Right atrium auricular region (tissue), 2 donors: ENCODE measurements around the gene MINAR1. TPM values are rescaled to one million over a fixed set of nuclear protein-coding genes. Genes with fewer than 3 reads are reported as not detected.

Source experiments
- DNase-seq: peaks from one replicate; pipeline ENCODE4 v3.0.0-alpha.2; 2019; ENCODE audit warnings: low spot score
- H3K27ac ChIP-seq, 2 donors: fragments of 200-600 bp; sonication (generic); 1 replicate in 1 of 2; 2 replicates in 1 of 2; pipeline ENCODE4 v1.5.1; 2016 to 2019
- H3K27me3 ChIP-seq, 2 donors: fragments of 200-600 bp; sonication (generic); one replicate each; pipeline versions ENCODE4 v1.5.1 to v1.6.0; 2017 to 2019
- H3K36me3 ChIP-seq: fragments of 200-600 bp; sonication (generic); one replicate; pipeline ENCODE4 v1.5.1; 2016
- H3K4me1 ChIP-seq, 2 donors: fragments of 200-600 bp; sonication (generic); one replicate each; pipeline versions ENCODE4 v1.5.1 to v1.6.0; 2017 to 2019
- H3K4me3 ChIP-seq, 2 donors: fragments of 200-600 bp; sonication (generic); 1 replicate in 1 of 2; 2 replicates in 1 of 2; pipeline ENCODE4 v1.5.1; 2017 to 2019; ENCODE audit warnings: mild to moderate bottlenecking in 1 of 2, moderate library complexity in 1 of 2
- H3K9me3 ChIP-seq, 2 donors: fragments of 200-600 bp; sonication (generic); one replicate each; pipeline ENCODE4 v1.5.1; 2019
- total RNA-seq, 2 donors: library from RNA; depleted of rRNA; stranded (reverse); fragments of >200 nt; gene quantifications; one replicate each; pipeline ENCODE4 v1.1.0, GENCODE V29; 2016
- TF ChIP-seq, protein P1 (sequence below), 2 donors: fragments of 200-600 bp; sonication (generic); IDR thresholded peaks; one replicate each; pipeline ENCODE4 v1.5.1; 2019; ENCODE audit warnings: antibody characterized with exemption in 2 of 2

MINAR1 gene
- total RNA-seq, 2 donors from 2014 or later, result 0.07 to 0.20 TPM

DNA sequence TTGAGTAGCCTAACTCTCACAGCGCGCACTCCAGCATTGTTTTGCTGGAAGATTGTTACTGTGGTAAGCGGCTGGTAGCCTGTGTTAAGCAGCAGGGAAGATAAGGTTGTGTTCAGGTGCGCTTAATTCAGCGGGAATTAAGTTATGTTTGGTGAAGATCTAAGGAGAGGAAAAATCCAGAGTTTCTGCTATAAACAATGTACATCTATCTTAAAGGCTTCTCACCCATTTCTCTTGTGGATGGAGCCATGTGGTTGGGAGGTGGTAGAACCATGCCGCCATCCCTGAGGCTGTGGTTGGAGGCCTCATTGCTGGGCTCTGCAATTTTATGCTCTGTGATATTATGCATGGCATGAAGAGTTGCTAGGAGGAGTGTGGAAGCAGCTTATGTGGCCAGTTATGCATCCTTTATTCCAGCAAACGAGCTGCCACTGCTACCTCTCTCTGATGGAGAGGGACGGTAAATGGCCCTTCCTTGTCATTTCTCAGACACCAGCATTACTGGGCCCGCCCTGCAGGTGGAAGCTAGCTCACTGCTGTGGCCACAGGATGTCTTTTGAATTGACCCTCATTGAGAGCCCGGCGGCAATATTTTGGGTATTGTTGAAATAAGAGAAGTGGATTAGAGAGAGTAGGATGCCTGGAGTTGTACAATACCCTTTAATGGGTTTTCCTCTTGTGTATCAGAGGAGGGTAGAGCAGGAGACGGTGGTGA, 1.3 kb downstream of the MINAR1 start:
- no peak for DNase-seq
- Histone ChIP-seq H3K9me3 (no peaks in the 10 kb centered on the region), H3K4me1 (peaks cover 0 to 18% of the 10 kb centered on the region in 2 donors), H3K27ac (no peak overlapping the region), H3K4me3 (no peak overlapping the region), H3K27me3 (peaks cover 0 to 17% of the 10 kb centered on the region in 2 donors), H3K36me3 (no peaks in the 10 kb centered on the region)
- TF ChIP-seq, protein P1, sequence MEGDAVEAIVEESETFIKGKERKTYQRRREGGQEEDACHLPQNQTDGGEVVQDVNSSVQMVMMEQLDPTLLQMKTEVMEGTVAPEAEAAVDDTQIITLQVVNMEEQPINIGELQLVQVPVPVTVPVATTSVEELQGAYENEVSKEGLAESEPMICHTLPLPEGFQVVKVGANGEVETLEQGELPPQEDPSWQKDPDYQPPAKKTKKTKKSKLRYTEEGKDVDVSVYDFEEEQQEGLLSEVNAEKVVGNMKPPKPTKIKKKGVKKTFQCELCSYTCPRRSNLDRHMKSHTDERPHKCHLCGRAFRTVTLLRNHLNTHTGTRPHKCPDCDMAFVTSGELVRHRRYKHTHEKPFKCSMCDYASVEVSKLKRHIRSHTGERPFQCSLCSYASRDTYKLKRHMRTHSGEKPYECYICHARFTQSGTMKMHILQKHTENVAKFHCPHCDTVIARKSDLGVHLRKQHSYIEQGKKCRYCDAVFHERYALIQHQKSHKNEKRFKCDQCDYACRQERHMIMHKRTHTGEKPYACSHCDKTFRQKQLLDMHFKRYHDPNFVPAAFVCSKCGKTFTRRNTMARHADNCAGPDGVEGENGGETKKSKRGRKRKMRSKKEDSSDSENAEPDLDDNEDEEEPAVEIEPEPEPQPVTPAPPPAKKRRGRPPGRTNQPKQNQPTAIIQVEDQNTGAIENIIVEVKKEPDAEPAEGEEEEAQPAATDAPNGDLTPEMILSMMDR (IDR thresholded peaks at IDR 0.05), result no peak

DNA sequence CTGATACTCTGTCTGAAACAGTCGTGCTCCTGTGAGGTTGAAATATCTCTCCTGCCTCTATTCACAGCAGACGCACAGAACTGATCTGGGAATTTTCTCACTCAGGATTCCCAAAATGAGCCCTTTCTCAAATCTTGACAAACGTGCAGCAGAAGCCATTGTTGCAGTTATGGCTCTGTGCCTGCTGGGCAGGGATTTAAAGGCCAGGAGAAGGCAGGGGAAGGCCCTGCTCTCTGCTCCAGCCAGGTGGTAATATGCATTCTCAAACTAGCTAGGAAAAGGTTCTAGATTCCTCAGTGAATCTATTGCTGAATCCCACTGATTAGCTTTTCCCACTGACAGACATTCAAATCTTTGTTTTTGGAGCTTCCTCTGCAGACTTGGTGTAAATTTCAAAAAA, 2.2 kb downstream of the MINAR1 start:
- Histone ChIP-seq H3K4me1 (peaks cover 0 to 18% of the 10 kb centered on the region in 2 donors), H3K9me3 (no peaks in the 10 kb centered on the region), H3K27ac (no peak overlapping the region), H3K4me3 (no peak overlapping the region), H3K36me3 (no peaks in the 10 kb centered on the region), H3K27me3 (peaks cover 0 to 17% of the 10 kb centered on the region in 2 donors)
- DNase-seq, result no peak
- TF ChIP-seq, protein P1 (IDR thresholded peaks at IDR 0.05), result no peak

DNA sequence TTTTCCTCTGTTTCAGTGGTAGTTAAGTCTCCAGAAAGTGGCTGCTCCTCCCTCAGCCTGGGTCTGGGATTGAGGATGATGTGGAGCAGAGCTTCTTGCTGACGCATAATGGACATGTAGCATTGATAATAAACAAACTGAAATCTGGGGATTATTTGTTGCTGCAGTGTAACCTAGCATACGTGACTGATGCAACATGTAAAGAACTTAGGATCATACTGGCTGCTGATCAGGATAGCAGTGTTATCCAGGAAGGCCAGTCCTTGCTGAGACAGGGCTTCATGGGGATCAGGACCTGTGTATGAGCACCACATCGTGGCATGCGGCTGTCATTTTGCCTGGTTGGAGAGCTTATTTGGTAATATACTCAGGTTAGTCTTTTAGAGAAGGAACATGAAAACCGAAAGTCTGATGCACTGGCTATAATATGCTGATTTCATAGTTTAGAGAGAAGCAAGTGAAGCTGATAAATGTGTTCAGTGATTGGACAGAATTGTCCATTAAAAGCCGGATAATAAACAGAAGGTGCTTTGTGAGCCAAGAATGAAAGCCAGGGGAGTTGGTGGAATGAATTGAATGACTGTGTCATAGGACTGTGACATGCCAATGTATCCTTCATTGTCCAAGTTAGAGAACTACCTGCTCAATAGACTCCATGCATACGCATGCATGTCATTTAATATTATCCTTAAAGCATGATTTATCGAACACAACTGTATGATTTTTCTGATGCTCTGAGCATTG, 4.1 kb downstream of the MINAR1 start:
- Histone ChIP-seq H3K36me3 (no peaks in the 10 kb centered on the region), H3K4me1 (peaks cover 0 to 17% of the 10 kb centered on the region in 2 donors), H3K27me3 (peaks cover 0 to 7% of the 10 kb centered on the region in 2 donors), H3K4me3 (no peak overlapping the region), H3K9me3 (no peaks in the 10 kb centered on the region), H3K27ac (no peak overlapping the region)
- DNase-seq, result no peak
- TF ChIP-seq, protein P1 (IDR thresholded peaks at IDR 0.05), result no peak

DNA sequence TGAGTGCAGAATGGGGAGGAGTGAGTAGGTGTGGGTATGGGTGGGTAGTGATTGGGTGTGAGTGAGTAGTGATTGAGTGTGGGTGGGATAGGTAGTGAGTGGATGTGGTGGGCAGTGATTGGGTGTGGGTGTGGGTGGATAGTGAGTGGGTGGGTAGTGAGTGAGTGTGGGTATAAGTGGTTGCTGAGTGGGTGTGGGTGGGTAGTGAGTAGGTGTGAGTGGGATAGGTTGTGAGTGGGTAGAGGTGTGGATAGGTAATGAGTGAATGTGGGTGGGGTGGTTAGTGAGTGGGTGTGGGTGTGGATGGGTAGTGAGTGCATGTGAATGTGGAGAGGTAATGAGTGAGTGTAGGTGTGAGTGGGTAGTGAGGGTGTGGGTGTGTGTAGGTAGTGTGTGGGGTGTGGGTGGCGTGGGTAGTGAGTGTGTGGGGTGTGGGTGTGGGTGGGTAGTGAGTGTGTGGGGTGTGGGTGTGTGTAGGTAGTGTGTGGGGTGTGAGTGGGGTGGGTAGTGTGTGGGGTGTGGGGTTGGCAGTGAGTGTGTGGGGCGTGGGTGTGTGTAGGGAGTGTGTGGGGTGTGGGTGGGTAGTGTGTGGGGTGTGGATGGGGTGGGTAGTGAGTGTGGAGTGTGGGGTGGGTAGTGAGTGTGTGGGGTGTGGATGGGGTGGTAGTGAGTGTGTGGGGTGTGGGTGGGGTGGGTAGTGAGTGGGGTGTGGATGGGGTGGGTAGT, 5.3 kb downstream of the MINAR1 start:
- Histone ChIP-seq H3K27me3 (peaks cover 0 to 4% of the 10 kb centered on the region in 2 donors), H3K4me3 (no peak overlapping the region), H3K4me1 (peaks cover 0 to 5% of the 10 kb centered on the region in 2 donors), H3K27ac (no peak overlapping the region), H3K36me3 (no peaks in the 10 kb centered on the region), H3K9me3 (no peaks in the 10 kb centered on the region)
- DNase-seq, result no peak
- TF ChIP-seq, protein P1 (IDR thresholded peaks at IDR 0.05), result no peak

DNA sequence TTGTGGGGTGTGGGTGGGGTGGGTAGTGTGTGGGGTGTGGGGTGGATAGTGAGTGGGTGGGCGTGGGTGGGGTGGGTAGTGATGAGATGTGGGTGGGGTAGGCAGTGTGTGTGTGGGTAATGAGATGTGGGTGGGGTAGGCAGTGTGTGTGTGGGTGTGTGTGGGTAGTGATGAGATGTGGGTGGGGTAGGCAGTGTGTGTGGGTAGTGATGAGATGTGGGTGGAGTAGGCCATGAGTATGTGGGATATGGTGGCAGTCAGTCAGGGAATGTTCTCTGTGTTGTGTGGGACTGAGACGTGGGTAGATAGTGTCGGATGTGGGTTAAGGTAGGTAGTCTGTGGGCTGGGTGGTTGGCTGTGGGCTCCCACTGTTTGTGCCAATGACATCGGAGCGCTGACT, 7.1 kb downstream of the MINAR1 start:
- Histone ChIP-seq H3K36me3 (no peaks in the 10 kb centered on the region), H3K4me1 (no peaks in the 10 kb centered on the region), H3K27ac (no peak overlapping the region), H3K9me3 (no peaks in the 10 kb centered on the region), H3K4me3 (no peak overlapping the region), H3K27me3 (no peaks in the 10 kb centered on the region)
- TF ChIP-seq, protein P1 (IDR thresholded peaks at IDR 0.05), result no peak
- DNase-seq, result no peak
